Measurements from ENCODE around the gene ZBTB7C.

Gene ZBTB7C

DNA sequence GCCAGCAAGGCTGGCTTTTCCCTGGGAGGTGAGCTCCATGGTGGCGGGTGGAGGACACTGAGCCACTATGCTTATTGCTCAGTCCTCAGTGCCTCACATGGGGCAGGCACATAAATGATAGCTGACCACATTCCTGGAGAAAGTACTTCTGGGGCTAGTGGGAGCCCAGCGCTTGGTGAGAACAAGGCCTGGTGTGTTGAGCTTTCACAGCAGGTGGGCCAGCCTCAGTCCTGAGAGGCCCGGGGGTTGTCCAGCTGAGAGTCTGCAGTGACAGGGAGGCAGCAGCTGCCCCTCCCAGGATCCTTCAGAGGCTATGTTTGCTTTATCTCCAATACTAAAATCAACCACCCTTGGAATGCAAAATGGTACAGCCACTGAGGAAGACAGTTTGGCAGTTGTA, 217.7 kb downstream of the ZBTB7C start:
- no peak for DNase-seq (ENCODE audit: low read depth)

DNA sequence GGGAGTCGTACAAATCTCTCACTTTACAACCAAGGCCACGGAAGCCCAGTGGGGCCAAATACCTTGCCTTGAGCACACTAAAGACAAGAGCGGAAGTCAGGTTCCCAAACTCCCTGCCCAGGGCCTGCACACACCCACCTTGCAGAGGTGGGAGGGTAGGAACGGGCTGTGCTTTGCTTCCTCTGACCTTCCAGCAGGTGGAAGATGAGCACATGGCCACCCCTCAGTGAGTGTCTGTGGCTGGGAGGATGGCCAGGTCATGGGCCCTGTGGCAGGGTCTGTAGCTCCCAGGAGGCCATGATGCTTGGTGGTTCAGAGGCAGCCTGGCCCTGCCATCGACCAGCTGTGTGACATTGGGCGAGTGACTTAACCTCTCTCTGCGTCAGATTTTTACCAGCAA, 218.2 kb downstream of the ZBTB7C start:
- no peak for DNase-seq (ENCODE audit: low read depth)

- no peak for DNase-seq (ENCODE audit: low read depth)
Observed at GRCh38 chr18:48188609-48189008, 220.6 kb downstream of the ZBTB7C start.

DNA sequence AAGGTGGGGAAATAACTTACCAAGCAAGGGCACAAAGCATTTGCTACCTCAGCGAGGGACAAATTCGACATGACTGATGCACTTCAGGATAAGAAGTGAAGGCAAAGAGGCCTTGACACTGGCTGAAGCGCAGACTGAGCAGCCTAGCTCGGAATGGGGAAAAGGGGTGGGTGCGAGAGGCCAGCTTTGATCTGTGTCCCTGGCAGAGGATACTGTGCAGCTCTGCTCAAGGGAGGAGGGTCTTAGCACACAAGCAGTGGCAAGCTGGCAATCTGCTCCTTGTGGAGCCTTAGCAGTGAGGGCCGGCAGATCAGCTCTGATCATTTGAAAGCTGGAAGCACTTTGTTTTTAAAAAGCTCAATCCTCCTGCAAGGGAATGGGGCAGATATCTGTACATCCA, 222.3 kb downstream of the ZBTB7C start:
- DNase-seq (ENCODE audit: low read depth) = no peak

GRCh38 chr18:48186131-48186766, 222.9 kb downstream of the ZBTB7C start:
- no peak for DNase-seq (ENCODE audit: low read depth)

DNA sequence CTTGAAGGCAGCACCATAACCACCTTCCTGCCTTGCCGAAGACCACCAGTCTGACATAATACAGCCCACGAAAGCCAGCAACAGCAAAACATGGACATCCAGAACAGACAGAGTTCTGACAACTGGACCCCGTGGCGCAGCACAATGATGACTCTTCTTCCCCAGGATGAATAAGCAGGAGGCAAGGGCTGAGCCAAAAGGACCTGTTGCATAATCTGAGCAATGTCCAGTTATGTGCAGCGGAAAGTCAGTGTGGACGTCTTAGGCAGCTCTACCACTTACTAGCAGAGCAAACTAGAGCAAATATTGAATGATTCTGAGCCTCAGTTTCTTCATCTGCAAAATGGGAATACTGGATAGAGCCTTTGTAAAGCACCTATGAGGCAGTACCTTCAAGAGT, 225.1 kb downstream of the ZBTB7C start:
- DNase-seq (ENCODE audit: low read depth) = no peak

GRCh38 chr18:48183613-48184012, 225.6 kb downstream of the ZBTB7C start:
- DNase-seq (ENCODE audit: low read depth) = no peak

- no peak for DNase-seq (ENCODE audit: low read depth)
Observed at GRCh38 chr18:48182779-48183178, 226.4 kb downstream of the ZBTB7C start.

DNA sequence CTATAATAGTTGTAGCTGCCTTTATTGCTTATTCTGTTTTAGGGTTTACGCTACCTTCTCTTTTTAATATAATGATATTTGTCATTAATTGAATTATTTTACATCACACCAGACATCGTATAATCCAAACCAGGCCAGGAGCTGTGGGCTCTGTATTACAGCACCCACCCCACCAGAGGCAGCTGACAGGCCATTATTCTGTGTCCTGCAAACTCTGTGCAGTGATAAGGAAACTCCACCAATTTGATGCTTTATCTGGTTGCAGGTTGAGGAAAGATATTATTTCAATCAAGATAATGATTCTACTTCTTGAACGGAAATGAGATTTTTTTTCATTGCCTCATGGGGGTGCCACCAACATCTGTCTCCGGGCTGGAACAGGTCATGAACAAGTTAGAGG, 227.3 kb downstream of the ZBTB7C start:
- no peak for DNase-seq (ENCODE audit: low read depth)

DNA sequence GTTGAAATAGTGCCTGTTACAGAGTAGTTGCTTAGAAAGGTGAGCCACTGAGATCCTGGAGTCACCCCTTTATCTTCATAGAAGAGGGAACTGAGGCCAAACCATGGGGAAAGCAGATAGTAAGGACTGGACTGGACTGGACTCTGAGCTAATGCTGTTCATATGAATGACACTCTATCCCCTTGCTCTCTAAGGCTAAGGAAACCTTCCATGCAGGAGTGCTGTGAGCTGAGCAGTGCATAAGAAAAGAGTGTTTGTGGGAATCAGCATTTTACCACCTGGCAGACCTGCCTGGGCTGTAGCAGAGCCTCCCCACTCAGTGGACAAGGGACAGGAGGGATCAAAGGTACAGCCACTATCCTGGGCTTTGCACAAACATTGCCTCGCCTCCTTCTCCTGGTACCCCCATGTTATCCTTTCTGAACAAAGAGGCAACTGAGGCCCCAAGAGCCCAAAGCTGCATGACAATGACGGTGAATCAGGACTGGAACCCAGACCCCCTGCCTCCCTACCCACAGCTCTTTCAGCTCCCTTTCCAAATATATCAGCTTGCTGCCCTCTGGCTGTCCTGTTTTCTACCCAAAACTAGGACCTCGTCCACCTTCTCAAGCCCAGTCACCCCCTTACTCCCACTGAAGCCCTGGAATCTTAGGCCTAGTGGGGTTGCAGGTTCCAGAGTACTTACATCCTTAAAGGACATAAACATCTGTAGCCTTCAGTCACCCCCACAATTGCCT, 227.9 kb downstream of the ZBTB7C start:
- DNase-seq (ENCODE audit: low read depth) = no peak

GRCh38 chr18:48179666-48180065, 229.5 kb downstream of the ZBTB7C start:
- DNase-seq (ENCODE audit: low read depth) = no peak

DNA sequence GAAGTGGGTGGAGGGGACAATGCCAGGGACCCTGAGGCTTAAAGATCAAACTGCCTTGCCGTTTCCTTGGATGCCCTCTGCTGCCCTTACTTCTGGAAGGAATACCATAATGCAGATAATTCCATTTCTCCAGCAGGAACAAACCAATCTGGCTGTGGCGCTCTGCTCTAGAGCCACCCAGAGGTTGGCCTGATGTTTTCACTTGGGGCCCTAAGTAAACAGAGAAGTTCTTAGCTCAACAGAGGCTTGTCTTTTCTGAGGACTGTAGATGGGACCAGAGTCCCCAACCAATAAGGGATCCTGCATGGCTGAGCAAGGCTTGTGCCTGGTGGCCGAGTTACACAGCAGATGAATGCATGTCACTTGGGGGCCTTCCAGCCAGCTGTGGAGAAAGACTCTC, 230.2 kb downstream of the ZBTB7C start:
- DNase-seq (ENCODE audit: low read depth) = no peak

- DNase-seq (ENCODE audit: low read depth) = no peak
Observed at GRCh38 chr18:48176909-48177308, 232.3 kb downstream of the ZBTB7C start.

DNA sequence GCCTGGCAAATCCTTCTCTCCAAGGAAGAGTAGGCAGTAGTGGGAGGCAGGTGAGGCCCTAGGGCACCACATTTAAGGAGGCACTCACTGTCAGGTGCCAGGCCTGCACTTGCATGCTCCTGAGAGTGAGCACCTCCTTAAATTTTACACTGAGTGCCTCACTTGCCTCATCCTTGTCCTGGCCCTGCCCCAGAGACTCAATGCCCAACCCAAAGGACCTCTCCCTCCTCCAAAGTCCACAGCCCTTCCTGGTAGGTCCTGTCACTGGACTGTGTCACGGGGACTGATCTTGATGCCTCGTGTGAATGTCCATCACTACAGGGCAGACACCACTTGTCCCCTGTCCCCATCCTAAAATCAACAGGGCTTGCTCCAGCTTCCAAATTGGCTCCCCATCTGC, 235.6 kb downstream of the ZBTB7C start:
- DNase-seq (ENCODE audit: low read depth) = no peak

DNA sequence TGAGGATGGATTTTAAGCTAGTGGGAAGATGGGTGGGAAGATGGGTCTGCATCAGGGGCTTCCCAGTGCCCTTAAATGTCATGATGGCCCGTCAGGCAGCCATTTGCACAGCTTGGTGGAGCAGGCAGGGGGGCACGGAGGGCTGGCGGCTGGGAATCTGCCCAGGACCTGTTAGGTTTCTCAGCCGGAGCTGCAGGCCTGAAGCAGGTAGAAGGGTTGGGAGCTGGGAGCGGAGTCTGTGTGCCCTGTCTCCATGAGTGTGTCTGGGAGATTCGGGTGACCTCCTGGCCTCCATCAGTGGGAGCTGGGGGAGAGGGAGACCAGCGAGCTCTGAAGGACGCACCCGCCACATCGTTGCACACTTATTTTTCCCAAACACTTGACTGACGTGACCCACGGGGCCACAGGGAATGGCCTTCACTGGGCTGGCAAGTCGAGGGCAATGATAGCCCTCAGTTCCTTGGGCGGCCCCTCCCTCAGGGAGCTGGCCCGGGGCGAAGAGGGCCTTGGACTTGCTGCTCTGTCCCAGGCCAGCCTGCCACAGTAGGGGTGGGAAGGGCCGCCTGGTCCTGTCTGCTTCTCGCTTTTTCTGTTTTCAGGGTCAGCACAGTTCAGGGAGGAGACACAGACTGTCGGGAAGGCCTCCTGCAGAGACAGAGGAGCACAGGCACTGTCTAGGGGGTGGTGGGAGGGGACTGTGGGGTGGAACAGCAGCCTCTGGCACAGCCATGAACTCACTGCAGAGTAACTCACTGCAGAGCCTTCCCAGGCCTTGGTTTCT, 236.8 kb downstream of the ZBTB7C start:
- no peak for DNase-seq (ENCODE audit: low read depth)

DNA sequence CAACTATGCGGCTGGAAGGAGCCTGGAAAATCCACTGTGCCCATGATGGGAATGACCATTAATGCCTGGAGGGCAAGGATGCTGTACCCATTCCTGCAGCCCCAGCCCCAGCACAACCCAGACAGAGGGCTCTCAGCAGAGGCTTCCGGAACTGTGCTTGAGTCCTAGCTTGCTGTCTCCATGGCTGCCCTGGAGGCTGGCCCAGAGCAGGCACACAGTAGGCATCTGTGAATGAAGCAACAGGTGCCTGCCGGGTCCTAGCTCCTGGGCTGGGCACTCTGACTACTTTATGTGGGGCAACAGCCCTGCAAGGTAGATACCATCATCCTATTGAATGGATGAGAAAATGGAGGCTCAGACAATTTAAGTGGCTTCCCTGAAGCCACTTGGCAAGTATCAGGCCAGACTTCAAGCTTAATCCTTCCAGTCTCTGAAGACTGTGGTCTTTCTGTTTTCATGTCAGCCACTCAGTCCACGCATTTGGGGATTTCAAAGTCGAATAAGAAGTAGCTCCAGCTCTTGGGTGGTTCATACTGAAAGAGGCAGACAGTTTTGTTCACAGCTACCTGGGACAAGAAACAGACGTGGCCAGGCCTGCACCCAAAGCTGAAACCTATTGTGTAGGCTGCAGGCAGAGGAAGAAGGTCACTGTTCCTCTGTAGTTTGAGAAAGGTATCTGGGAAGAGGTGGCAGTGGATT, 237.5 kb downstream of the ZBTB7C start:
- DNase-seq (ENCODE audit: low read depth) = no peak

- DNase-seq (ENCODE audit: low read depth) = no peak
Observed at GRCh38 chr18:48170651-48171050, 238.5 kb downstream of the ZBTB7C start.

DNA sequence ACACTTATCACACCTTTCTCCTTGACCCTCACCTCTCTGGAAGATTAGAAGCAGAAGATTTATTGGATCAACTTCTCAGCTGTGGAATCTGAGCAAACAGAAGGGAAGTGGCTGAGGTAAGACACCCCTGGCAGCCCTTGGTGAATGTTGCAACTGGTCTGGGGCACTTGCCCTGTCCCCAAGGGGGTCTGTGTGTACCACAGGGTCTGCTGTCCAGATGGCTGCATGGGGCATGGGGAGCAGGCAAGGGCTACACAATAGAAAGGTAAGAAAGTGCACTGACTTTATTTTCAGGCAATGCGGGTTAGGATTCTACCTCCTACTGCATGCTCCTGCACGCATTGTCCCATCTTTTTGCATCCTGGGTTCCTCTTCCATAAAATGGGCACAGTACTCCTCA, 240.3 kb downstream of the ZBTB7C start:
- no peak for DNase-seq (ENCODE audit: low read depth)

DNA sequence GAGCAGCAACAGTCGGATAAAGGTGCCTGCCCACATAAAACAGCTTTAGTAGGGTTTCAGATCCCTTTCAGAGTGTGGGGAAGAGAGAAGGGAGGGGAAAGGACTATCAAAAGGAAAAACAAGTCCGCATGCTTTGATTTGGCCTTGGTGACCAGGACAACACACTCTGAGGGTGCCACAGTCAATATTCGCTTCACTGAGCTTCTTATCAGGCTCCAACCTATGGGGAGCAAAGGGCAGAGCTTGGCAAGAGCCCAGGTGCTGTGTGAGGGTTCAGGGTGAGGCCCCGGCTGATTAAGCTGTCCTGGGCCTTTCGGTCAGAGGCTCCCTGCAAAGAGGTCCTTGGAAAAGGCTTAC, 241.3 kb downstream of the ZBTB7C start:
- DNase-seq (ENCODE audit: low read depth) = no peak

DNA sequence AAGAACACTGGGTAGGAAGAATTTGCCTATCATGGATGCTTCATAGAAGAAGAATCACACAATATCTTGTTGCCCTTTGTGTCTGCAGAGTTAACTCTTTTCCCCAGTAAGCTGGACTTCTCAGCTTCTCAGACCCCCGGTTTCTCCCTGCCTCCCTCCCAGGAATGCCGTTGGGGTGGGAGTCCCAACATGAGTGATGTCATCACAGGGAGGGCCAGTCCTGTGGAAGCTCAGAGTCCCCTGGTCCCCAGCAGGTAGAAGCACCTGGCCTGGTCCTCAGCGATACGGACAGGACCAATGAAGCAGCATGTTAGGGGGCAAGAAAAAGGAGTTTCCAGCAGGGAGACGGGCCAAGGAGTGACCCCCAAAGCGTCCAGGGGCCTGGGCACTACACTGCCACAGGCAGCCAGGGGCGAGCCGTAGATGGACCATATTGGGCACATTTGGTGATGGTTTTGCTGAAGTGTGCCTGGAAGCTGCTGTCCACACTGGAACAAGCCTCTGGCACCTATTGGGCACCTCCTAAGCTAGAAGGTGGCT, 242.8 kb downstream of the ZBTB7C start:
- no peak for DNase-seq (ENCODE audit: low read depth)

DNA sequence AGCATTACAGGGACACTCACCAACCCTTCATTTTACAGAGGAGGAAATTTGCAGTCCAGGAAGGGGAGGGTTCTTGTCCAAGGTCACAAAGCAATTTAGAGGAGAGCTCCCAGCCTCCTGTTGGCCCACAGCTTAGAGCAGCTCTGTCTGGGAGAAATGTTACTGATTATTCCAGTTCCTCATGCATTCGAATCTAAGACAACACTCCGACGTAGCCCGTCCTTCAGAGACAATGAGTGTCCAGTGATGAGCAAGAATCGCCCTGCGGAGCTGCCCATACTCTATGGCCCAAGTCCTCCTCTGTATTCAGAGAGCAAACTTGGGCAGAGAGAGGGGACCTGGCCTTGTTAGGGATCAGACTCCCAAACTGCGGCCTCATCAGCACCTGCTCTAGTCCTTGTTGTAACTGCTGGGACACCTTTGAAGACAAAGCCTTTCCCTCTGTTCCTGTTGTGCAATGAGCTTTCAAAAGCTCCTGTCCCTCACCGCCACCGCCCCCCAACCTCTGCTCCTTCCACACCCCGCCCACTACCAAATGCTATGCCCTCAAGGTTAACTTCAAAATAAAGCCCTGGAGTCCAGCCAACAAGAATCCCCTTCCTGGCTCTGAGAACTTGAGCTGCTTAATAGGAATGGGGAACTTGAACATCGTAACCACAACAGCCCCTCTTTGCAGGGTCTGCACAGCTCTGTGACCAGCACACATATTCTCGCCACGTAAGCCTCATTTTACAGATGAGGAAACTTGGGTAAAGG, 243.9 kb downstream of the ZBTB7C start:
- no peak for DNase-seq (ENCODE audit: low read depth)

GRCh38 chr18:48164701-48165100, 244.5 kb downstream of the ZBTB7C start:
- no peak for DNase-seq (ENCODE audit: low read depth)

Data from activated T-cell treated with anti-CD3 and anti-CD28 coated beads for 1 hour (primary cell).